Measurements from ENCODE around the gene GALNT4.

DNA sequence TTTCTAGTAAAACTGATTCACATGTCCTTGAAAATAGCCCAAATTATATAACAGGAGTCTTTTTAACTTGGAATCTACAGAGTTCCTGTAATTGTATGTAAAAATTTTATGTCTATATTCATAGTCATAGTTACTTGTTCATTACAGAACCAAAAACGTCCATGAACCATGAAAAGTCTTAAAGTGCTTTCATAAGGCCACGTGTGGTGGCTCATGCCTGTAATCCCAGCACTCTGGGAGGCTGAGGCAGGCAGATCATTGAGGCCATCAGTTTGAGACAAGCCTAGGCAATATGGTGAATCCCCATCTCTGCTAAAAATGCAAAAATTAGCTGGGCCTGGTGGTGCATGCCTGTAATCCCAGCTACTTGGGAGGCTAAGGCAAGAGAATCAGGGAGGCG lies 48.4 kb downstream of the GALNT4 start:
- TF ChIP-seq POLR2A (IDR thresholded peaks at IDR 0.05), result no peak
- TF ChIP-seq, protein P1, sequence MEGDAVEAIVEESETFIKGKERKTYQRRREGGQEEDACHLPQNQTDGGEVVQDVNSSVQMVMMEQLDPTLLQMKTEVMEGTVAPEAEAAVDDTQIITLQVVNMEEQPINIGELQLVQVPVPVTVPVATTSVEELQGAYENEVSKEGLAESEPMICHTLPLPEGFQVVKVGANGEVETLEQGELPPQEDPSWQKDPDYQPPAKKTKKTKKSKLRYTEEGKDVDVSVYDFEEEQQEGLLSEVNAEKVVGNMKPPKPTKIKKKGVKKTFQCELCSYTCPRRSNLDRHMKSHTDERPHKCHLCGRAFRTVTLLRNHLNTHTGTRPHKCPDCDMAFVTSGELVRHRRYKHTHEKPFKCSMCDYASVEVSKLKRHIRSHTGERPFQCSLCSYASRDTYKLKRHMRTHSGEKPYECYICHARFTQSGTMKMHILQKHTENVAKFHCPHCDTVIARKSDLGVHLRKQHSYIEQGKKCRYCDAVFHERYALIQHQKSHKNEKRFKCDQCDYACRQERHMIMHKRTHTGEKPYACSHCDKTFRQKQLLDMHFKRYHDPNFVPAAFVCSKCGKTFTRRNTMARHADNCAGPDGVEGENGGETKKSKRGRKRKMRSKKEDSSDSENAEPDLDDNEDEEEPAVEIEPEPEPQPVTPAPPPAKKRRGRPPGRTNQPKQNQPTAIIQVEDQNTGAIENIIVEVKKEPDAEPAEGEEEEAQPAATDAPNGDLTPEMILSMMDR (IDR thresholded peaks at IDR 0.05), result no peak
- TF ChIP-seq EP300 (IDR thresholded peaks at IDR 0.05), result no peak
- no peak for TF ChIP-seq POLR2AphosphoS5 (IDR thresholded peaks at IDR 0.05)
